Measurements from ENCODE around the gene ITPRIP.

ITPRIP gene

GRCh38 chr10:104344219-104344618, 6.0 kb upstream of the ITPRIP start:
- no peak overlapping the region for H3K4me3 ChIP-seq (ENCODE audit: low read length)
- no peak for DNase-seq (ENCODE audit: low read depth)
- TF ChIP-seq CTCF (IDR thresholded peaks at IDR 0.05; ENCODE audit: insufficient read depth, low read depth, low read length, missing control alignments) = no peak

GRCh38 chr10:104342941-104343411, 4.7 kb upstream of the ITPRIP start:
- TF ChIP-seq CTCF (IDR thresholded peaks at IDR 0.05; ENCODE audit: insufficient read depth, low read depth, low read length, missing control alignments) = no peak
- H3K4me3 ChIP-seq (ENCODE audit: low read length) = no peak overlapping the region
- DNase-seq (ENCODE audit: low read depth) = no peak

DNA sequence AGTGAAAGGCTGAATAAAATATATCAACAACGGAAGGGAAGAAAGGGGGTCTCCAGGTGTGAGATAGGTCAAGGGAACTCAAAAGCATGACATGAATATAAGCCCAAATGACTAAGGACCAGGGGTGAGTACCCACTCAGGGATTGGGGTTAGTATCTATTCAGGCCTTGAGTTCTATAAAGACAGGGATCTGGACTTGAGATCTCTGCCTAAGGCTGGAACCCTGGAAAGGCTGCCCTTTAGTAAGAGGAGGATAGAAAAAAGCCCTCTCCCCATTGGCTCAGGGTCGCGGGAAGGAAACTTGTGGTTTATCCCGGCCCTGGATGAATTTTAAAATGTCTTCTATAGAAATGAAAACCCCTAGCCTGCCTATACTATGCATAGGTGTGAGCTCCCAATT, 2.4 kb upstream of the ITPRIP start:
- DNase-seq (ENCODE audit: low read depth) = no peak
- no peak overlapping the region for H3K4me3 ChIP-seq (ENCODE audit: low read length)
- TF ChIP-seq CTCF (IDR thresholded peaks at IDR 0.05; ENCODE audit: insufficient read depth, low read depth, low read length, missing control alignments) = no peak

DNA sequence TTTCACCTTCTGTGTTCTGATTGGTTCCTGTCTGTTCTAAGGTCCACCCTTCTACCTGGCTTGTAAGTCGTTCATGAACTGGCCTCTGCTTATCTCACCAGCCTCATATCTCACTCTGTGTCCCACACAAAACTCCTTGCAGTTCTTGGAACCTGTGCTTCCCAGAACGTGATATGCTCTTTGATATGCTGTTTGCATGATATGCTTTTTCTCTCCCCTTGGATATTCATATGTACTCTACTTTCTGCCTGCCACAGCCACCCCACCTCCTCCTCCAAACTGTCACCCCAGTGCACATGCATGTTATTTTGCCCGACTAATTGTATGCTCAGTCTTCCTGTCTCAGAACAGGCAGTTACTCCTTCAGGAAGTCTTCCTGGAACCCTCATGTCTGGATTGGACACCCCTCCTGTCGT, 1.9 kb upstream of the ITPRIP start:
- DNase-seq (ENCODE audit: low read depth) = no peak
- no peak for TF ChIP-seq CTCF (IDR thresholded peaks at IDR 0.05; ENCODE audit: insufficient read depth, low read depth, low read length, missing control alignments)
- no peak overlapping the region for H3K4me3 ChIP-seq (ENCODE audit: low read length)

DNA sequence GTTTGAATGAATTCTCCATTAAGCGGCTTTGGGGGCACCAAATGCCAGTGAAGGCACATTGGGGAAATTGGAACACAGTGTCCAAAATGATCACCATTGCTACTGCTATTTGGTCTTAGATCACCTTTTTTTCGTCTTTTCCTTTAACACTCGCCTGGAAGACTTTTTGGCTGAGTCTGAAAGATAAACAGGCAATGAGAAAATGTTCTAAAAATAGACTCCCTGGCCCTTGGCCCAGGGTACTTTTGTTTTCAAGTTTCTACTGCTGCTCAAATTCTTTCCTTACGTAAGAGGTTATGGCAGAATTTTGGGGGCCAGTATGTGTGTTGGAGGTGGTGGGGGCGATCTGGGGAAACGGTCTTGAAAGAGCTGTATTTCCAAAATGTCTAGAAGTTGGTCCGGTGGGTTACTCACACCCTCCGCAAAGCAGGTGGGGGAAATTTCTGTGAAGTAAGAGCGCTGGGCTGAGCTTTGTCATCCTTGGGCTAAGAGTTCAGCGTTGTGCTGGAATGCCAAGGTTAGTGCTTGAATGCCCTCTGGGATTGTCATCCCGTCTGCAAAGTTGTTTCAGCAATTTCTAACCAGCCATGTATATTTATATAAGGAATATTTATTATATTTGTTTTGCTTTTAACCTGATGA, 1.3 kb upstream of the ITPRIP start:
- peak overlapping the region; percentile 93 for H3K4me3 ChIP-seq (ENCODE audit: low read length)
- no peak for TF ChIP-seq CTCF (IDR thresholded peaks at IDR 0.05; ENCODE audit: insufficient read depth, low read depth, low read length, missing control alignments)
- DNase-seq (ENCODE audit: low read depth) = peak; percentile 70

DNA sequence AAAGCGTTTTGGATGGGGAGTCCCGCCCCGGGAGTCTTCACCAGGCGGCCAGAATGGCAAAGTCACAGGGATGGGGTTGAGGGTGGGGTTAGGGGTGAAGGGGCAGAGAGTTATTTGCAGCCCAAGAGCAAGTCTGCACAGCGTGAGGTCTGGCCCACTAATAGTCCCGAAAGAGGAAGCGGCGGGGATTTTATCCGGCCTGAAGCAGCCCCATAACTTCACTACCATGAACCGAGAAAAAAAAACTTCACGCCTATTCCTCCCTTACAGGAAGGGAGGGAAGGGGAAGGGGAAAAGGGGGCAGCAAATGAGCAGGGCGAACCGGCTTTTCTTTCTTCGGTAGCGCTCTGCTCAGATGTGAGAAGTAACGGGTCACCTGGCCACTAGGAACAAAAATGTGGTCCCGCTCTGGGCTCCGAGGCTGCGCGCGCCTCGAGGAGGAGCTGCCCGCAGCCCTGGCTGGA, 712 bp downstream of the ITPRIP start:
- DNase-seq (ENCODE audit: low read depth) = no peak
- no peak for TF ChIP-seq CTCF (IDR thresholded peaks at IDR 0.05; ENCODE audit: insufficient read depth, low read depth, low read length, missing control alignments)
- peak overlapping the region; percentile 93 for H3K4me3 ChIP-seq (ENCODE audit: low read length)
